ENCODE data around the gene TBC1D9. TPM values are rescaled to one million over a fixed set of nuclear protein-coding genes. Genes with fewer than 3 reads are reported as not detected.

TBC1D9 gene
- total and polyA plus RNA-seq, 2 of the 13 experiments (the other 11 are each of a cell fraction or from before 2014, with no cell fraction given) = 11.9 to 12.2 TPM

DNA sequence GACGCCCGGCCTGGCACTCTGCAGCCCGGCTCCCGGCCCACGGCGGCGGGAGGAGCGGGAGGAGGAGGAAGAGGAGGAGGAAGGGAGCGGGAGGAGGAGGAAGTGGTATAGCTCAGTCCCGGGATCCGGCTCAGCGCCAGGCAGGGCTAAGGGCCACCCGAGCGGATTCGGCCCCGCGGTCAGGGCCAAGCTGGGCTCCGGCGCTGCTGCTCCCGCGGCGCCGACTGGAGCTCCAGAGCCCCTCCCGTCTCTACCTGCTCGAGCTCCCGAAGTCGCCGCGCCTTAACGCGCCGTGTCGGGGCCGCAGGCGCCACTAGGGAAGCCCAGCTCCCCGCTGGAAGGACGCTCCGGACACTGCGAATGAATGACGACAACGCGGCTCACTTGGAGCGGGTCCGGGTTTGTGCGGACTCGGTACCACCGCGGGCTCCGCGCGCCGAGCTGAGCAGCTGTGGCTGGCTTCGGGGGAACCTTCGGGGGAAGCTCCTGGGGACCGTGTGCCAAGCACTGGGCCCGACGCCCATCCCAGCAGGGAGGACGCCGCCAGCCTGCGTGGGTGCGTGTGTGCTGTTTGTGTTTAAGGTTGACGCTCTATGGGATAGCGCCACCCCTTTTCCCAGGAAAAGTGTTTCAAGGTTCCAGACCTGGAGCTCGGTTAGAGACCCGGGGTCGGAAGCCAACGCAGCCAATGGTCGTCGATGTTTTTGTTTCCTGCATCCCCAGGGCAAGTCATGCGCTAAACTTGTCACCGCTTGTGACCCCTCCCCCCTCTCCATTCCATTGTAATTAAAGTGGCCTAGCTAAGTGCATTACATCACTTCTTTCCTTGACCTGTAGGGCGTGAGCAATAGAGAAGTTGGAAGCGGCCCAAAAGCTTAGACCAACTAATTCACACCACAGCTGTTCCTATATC lies at the start of gene TBC1D9 (continued):
- TF ChIP-seq, protein P1, sequence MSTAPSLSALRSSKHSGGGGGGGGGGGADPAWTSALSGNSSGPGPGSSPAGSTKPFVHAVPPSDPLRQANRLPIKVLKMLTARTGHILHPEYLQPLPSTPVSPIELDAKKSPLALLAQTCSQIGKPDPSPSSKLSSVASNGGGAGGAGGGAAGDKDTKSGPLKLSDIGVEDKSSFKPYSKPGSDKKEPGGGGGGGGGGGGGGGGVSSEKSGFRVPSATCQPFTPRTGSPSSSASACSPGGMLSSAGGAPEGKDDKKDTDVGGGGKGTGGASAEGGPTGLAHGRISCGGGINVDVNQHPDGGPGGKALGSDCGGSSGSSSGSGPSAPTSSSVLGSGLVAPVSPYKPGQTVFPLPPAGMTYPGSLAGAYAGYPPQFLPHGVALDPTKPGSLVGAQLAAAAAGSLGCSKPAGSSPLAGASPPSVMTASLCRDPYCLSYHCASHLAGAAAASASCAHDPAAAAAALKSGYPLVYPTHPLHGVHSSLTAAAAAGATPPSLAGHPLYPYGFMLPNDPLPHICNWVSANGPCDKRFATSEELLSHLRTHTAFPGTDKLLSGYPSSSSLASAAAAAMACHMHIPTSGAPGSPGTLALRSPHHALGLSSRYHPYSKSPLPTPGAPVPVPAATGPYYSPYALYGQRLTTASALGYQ (CRISPR knock-in tag; IDR thresholded peaks at IDR 0.05) = peak; percentile 66; the same call in 1 of the 2 replicates
- TF ChIP-seq ZNF317 (CRISPR knock-in tag; IDR thresholded peaks at IDR 0.05) (no peak), DNMT1 (CRISPR knock-in tag; IDR thresholded peaks at IDR 0.05) (no peak), ZNF607 (CRISPR knock-in tag; IDR thresholded peaks at IDR 0.05; ENCODE audit: borderline replicate concordance) (peak; percentile 90), ZNF441 (CRISPR knock-in tag; IDR thresholded peaks at IDR 0.05; ENCODE audit: borderline replicate concordance) (peak; percentile 35; the same call in 1 of the 2 replicates), ZBTB8A (CRISPR knock-in tag; IDR thresholded peaks at IDR 0.05; ENCODE audit: borderline replicate concordance, low read depth) (no peak; the same call in 1 of the 2 replicates), KMT2B (CRISPR knock-in tag; IDR thresholded peaks at IDR 0.05) (peak; percentile 74; the same call in 1 of the 2 replicates), ZNF382 (CRISPR knock-in tag; IDR thresholded peaks at IDR 0.05; ENCODE audit: borderline replicate concordance) (no peak), MIXL1 (CRISPR knock-in tag; IDR thresholded peaks at IDR 0.05) (peak; percentile 28; the same call in 1 of the 2 replicates), MAF1 (CRISPR knock-in tag; IDR thresholded peaks at IDR 0.05; ENCODE audit: borderline replicate concordance) (0 out of 2 replicates have a peak, but pooled peaks have one; percentile 55), KLF13 (CRISPR knock-in tag; IDR thresholded peaks at IDR 0.05) (0 out of 2 replicates have a peak, but pooled peaks have one; percentile 21)
- TF ChIP-seq, protein P2, sequence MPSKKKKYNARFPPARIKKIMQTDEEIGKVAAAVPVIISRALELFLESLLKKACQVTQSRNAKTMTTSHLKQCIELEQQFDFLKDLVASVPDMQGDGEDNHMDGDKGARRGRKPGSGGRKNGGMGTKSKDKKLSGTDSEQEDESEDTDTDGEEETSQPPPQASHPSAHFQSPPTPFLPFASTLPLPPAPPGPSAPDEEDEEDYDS (CRISPR knock-in tag; IDR thresholded peaks at IDR 0.05) = peak; percentile 51
- TF ChIP-seq, protein P3, sequence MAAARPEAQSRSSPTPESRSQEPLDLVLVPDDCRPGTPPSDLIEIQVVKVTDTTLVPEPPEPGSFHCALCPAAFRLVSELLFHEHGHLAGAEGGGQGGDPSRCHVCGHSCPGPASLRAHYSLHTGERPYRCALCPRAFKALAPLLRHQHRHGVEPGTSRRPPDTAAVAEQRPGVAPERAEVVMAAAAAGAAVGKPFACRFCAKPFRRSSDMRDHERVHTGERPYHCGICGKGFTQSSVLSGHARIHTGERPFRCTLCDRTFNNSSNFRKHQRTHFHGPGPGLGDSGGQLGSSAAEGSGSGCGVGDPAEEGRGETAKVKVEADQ (CRISPR knock-in tag; IDR thresholded peaks at IDR 0.05; ENCODE audit: borderline replicate concordance) = no peak; the same call in 1 of the 2 replicates
- TF ChIP-seq, protein P4, sequence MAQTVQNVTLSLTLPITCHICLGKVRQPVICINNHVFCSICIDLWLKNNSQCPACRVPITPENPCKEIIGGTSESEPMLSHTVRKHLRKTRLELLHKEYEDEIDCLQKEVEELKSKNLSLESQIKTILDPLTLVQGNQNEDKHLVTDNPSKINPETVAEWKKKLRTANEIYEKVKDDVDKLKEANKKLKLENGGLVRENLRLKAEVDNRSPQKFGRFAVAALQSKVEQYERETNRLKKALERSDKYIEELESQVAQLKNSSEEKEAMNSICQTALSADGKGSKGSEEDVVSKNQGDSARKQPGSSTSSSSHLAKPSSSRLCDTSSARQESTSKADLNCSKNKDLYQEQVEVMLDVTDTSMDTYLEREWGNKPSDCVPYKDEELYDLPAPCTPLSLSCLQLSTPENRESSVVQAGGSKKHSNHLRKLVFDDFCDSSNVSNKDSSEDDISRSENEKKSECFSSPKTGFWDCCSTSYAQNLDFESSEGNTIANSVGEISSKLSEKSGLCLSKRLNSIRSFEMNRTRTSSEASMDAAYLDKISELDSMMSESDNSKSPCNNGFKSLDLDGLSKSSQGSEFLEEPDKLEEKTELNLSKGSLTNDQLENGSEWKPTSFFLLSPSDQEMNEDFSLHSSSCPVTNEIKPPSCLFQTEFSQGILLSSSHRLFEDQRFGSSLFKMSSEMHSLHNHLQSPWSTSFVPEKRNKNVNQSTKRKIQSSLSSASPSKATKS (CRISPR knock-in tag; IDR thresholded peaks at IDR 0.05) = no peak
- TF ChIP-seq, protein P5, sequence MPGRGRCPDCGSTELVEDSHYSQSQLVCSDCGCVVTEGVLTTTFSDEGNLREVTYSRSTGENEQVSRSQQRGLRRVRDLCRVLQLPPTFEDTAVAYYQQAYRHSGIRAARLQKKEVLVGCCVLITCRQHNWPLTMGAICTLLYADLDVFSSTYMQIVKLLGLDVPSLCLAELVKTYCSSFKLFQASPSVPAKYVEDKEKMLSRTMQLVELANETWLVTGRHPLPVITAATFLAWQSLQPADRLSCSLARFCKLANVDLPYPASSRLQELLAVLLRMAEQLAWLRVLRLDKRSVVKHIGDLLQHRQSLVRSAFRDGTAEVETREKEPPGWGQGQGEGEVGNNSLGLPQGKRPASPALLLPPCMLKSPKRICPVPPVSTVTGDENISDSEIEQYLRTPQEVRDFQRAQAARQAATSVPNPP (CRISPR knock-in tag; IDR thresholded peaks at IDR 0.05) = no peak
- TF ChIP-seq, protein P6, sequence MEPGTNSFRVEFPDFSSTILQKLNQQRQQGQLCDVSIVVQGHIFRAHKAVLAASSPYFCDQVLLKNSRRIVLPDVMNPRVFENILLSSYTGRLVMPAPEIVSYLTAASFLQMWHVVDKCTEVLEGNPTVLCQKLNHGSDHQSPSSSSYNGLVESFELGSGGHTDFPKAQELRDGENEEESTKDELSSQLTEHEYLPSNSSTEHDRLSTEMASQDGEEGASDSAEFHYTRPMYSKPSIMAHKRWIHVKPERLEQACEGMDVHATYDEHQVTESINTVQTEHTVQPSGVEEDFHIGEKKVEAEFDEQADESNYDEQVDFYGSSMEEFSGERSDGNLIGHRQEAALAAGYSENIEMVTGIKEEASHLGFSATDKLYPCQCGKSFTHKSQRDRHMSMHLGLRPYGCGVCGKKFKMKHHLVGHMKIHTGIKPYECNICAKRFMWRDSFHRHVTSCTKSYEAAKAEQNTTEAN (CRISPR knock-in tag; conservative IDR thresholded peaks at IDR 0.05) = no peak
- TF ChIP-seq, protein P7, sequence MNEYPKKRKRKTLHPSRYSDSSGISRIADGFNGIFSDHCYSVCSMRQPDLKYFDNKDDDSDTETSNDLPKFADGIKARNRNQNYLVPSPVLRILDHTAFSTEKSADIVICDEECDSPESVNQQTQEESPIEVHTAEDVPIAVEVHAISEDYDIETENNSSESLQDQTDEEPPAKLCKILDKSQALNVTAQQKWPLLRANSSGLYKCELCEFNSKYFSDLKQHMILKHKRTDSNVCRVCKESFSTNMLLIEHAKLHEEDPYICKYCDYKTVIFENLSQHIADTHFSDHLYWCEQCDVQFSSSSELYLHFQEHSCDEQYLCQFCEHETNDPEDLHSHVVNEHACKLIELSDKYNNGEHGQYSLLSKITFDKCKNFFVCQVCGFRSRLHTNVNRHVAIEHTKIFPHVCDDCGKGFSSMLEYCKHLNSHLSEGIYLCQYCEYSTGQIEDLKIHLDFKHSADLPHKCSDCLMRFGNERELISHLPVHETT (CRISPR knock-in tag; conservative IDR thresholded peaks at IDR 0.05) = peak; percentile 63; the same call in 1 of the 2 replicates

Data from HepG2 (cell line).